Inflammatory macrophage treated with lipopolysaccharide for 1 hour (primary cell): Measurements from ENCODE around the gene ADCY2.

Experiments used
- DNase-seq, 2 donors: peaks; one replicate each; pipeline ENCODE4 v3.0.0-alpha.2; 2020 to 2022

Gene ADCY2

DNA sequence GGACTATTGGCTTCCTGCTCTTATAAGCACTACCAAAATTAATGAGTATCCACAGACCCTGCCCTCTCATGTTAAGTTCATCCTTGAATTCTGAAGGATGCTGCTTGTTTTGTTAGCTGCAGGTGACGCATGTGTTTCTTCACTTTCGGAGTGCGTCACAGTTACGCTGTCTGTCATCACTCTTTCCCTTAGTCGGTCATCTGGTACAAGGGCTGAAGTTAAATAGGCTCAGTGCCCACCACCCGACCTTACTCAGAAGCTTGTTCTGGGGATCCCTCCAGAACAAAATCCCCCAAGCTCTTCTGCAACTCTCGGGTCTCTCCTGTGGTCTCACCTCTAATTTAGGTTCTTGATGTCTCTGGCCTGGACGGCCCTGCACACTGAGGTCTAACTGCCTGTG lies 51.0 kb downstream of the ADCY2 start:
- DNase-seq = no peak

DNA sequence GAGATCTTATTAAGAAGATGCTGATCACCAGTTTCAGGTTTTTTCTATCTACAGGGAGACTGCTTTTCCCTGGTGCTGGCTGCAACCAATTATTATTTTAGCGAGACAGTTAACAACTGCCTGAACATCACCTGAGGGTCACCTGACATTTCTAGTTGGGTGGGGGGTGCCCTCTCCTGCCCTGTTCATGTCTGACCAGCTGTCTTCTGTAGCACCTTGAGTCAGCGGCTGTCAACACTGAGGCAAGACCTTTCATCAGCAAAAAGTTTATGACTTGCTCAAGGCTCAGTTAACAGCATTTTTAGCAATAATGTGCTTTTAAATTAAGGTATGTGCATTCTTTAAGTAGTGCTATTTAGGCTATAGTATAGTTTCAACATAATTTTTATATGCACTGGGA lies 58.0 kb downstream of the ADCY2 start:
- no peak for DNase-seq

DNA sequence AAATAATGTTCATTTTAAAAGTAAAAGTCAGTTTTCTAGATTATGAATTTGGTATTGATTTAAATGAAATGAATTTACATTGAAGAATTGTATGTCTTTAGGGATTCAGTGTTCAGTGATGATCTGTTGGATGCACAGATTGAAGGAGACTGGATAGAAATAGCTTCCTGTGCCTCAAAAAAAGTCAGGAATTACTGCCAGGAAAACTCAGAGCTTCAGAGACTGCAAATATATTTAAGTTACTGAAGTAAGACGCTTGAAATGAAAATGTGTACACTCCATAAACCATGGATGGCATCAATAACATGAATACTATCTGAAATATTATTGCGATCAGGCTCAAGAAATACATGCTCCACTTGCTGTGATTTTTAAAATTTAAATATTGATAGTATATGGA lies 60.3 kb downstream of the ADCY2 start:
- no peak for DNase-seq

DNA sequence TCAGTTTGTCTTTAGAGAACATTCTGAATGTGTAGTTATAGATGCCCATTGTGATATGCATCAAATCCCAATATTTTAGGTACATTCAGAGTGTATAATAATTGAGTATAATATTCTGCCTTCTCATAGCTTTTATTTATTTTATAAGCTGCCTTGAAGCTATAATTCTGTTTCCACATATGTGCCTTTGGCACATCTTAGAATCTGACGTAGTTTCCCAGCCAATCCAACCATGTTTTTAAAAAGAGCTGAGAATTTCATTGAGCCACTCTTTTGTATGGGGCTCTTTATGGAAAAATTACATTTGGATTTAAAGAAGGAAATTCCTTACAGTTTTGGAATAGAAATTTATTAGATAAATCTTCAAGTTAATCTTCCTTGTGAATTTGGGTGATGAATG lies 65.4 kb downstream of the ADCY2 start:
- no peak for DNase-seq

DNA sequence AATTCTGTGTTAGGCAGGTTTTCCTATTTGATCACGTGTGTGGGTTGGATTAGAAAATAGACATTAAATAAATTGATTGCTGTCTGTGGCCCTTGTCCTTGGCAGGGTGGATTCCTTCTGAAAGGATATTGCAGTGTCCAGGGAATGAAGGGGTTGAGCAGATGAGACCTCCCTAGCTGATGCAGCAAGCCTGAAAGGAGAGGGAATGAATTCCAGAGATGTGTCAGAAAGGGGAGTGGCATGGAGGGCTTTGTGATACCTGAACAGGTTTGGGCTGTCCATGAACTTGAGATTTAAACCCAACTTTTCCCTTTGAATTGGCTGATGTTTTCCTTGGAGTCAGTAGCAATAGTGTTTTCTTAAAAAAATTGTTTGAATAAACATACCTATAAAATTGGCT lies 66.8 kb downstream of the ADCY2 start:
- no peak for DNase-seq

DNA sequence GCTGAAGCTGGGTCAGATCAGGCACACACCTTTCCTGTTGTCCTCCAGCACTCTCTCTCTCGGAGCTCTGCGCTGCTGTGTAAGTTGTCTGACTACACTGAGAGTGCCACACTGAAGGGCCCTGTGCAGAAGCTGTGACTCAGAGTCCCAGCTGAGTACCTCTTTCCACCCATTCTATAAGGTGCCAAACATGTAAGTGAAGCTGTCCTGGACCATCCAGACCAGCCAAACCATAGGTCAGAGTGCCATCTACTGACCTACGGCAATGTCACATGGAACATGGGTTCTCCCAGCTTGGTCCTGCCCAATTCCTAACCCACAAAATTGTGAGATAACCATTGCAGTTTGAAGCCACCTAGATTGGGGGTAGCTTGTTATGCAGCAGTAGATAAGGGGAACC lies 68.2 kb downstream of the ADCY2 start:
- DNase-seq = no peak

DNA sequence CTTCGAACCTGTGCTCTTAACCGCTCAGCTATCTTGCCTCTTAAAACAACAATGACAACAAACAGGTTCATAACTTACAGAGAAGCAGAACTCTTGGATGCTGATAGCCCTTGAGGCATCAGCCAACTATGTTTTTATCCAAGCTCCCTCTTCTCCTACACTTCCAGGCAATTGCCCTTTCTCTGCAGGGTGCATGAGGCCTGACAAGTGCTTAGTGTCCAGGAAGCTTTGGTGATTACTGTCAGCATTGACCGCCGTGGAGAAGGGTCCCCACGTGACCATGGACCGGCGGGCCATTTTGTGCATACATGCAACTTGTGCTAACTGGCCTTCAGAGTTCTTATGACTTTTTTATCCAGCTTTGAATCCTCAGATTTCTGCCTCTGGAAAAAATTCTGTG lies 71.2 kb downstream of the ADCY2 start:
- no peak for DNase-seq

DNA sequence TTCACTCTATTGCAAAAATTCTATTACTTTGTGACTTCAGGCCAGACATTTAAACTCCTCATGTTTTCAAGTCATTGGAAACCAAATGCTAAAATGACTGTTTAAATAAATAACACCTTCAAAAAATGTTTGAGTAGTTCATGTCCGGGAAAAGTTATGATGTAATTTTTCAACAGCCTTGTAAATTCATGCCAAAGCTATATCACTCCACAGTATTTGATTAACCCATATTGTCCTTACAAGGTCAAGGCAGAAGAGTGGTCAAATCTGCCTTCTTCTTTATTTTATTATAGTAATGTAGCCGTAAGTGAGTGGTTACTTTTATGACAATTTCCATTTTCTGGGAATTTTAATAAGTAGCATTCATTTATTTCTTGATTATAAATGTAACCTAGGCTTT lies 72.8 kb downstream of the ADCY2 start:
- no peak for DNase-seq

DNA sequence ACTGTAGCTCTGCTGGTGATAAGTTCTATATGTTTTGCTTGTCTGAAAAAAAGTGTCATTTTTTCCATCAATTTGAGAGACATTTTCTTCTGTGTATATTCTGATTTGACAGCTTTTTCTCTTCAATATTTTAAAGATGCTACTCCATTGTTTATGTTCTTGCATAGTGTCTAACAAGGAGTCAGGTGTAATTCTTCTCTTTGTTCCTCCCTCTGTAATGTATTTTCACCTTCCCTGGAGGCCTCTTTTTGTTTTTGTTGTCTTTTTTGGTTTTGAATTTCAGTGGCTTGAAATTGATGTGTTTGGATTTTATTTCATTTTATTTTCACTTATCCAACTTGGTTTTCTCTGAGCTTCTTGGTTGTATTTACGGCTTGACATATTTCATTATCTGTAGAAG lies 75.8 kb downstream of the ADCY2 start:
- no peak for DNase-seq

DNA sequence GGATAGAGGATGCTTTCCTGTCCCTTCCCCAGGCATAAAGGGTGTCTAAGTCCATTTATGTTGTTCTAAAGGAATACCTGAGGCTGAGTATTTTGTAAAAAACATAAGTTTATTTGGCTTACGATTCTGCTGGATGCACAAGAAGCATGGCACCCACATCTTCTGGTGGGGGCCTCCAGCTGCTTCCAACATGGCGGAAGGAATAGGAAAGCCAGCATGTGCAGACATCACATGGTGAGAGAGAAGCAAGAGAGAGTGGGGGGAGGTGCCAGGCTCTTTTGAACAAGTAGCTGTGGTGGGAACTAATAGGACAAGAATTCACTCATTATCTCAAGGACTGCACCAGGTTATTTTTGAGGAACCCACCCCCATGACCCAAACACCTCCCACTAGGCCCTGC lies 77.2 kb downstream of the ADCY2 start:
- DNase-seq = no peak

DNA sequence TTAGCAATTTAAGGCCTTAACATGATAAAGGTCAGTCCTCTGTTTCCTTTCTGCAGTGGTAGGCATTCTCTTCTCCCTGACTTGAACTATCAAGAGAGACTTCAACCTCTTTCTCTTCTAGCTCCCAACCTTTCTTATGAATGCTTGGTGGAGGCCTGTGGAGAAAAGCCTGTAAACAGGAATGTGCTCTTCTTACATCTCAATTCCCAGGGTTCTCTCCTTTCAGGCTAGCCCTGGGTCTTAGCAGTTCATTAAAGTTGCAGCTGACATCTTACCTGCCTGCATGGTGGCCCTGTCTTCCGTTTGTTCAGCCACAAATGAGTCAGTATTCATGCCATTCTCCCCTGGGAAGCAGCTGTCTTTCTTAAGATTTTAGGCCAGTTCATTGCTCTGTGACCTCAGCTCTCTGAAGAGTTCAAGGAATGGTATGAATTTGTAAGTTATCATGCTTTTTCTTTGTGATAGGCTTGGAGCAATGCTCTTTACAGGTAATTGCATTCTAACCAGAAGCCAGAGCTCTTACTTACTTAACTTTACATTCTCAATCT lies 77.8 kb downstream of the ADCY2 start:
- DNase-seq = no peak

DNA sequence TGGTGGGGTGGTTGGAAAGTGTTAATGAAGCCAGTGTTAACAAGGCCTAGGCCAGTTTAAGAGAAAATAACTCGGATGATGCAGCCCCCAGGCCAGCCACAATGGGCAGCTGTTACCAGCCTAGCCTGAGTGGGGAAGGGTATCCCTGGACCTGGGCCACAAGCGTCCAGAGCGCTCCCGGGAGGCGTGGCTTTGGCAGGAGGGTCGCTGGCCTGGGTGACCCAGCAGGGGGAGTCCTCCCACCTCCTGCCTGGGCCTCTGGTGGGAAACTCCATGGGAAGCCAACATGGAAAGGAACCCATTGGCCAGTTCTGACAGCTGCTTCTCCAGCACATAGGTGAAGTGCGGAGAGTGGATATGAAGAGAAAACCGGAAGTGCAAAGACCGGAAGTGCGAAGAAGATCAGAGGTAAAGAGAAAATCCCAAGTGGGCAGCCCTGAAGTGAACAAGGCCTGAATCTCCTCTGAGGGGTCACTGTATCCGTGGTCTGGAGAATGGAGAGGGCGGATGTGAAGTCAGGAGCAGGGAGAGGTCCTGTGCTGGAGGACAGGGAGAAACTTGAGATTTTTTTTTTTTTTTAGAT lies 79.0 kb downstream of the ADCY2 start:
- DNase-seq = no peak

DNA sequence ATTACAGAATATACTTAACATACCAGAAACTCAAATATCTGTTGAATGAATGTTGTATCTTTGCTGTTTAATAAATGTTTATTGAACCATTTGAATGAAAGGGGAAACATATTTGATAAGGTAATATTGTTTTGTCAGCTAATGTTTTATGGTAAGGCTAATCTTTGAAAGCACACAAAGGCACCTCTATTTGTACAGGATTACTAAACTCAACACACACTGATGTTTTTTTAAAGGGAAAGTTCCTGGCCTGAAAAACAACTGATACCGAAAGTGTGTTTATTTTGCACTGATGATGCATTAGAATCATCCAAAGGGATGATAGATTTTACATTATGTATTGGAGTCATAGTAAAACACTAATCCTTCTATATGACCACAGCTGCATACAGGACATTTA lies 82.5 kb downstream of the ADCY2 start:
- no peak for DNase-seq

DNA sequence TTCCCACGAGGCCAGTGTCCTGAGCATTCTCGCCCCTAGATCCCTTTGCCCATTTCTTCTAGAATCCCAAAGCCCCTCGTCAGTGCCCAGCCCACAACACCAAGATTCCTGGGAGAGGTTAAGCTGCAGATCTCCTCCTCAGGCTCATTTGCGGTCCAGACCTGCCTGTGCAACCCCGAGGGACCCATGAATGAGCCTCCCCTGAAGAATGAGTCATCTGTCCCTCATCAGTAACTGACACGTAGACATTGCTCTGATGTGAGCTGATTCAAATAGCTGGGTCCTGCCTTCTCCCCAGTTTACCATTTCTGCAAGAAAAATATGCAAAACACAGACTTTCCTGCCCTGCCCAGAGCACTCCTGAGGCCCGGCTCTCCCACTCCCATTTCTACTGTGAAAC lies 92.8 kb downstream of the ADCY2 start:
- DNase-seq = no peak

DNA sequence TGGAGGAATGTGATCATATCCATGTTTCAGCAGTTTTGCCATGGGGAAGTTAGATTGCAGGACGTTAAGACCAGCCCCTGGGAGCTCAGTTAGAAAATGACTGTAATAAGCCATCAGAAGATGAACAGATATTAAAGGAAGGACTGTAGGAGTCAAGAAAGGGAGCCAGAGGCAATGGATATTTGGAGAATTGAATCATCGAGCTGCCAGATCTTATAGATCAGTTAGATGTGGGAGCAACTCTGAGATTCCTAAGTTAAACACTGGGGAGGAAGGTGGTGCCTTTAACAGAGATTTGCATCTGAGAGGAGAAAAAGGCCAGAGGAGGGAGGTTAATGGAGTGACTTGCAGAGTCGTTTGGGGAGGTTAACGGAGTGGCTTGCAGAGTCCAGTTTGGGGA lies 96.4 kb downstream of the ADCY2 start:
- no peak for DNase-seq

DNA sequence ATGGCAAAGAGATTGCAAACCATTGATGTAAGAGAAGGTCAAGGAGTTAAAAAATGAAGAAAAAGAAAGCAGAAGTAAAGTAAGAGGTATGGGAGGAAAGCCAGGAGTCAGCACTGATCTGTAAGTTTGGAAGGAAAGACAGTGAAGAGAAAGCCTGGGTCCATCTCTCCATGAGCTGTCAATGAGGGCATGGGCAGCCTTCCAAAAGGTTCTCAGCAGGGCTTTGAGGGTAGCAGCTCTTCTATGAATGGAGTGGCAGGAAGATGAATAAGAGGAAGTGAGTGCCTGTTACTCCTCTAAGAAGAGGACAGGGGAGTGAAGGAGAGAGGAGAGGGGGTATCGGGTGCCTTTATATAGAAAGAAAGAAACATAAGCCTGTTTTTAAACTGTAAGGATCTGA lies 97.1 kb downstream of the ADCY2 start:
- no peak for DNase-seq

DNA sequence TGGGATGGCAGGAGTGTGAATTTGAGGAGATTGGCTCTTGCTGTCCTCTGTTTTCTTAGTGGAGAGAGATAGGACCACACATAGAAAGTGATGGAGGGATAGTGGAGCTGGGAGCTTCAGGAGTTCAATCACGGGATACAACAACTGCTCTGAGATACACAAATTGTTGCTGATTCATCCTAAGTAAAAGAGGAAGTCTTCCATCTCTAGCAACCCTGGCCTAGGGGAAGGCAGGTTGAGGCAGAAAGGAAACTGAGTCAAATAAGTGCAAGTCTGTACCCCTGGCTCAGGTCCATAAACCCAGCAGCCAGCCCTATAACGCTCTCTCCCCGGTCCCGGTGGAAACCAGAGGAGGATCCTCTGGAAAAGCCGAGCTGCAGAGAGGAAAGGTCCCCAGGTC lies 97.7 kb downstream of the ADCY2 start:
- DNase-seq = no peak

DNA sequence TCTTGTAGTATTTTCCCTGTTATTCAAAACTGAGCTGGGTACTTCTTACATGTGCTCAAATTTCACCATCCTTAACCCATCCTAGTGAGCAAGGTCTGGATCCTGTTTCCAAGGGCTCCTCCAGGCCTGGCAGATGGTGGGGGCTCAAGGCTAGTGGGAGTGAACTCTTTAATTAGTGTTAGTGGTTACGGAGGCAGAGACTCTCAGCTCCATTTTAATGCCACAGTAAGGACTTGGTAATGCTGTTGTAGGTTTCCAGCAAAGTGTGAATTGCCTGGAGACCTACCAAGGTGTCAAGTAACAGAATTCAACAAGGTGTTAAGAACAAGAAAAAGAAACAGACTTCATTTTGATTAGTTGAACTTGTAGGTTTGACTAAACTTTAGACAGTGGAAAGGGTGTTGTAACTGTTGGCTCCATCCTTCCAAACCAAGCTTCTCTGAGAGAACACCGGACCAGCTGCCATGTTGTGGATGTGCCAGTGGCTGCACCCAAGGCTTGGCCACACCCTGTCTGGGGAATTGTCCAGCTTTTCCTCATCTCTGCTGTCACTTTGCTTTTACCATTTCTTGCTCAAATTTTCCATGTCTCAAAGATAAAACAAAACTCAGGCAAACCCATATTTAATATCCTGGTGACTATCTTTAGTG lies 98.7 kb downstream of the ADCY2 start:
- no peak for DNase-seq

DNA sequence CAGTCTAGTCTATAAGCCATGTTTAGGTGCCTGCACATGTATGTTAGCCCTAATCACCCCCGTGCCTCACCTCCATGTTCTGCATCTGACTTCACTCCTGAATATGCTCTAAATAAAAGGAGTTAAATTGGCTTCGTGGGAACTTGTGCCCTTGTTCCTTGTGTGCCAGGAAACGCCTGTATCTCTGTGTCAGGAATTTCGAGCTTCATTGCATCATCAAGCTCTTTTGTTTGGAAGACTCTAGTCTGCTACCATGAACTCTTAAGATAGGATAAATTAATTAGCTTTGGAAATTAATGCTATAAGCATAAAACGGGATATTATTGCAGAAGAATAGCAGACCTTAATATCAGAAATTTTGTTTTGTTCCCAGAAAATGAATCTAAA lies 99.2 kb downstream of the ADCY2 start:
- DNase-seq = no peak

DNA sequence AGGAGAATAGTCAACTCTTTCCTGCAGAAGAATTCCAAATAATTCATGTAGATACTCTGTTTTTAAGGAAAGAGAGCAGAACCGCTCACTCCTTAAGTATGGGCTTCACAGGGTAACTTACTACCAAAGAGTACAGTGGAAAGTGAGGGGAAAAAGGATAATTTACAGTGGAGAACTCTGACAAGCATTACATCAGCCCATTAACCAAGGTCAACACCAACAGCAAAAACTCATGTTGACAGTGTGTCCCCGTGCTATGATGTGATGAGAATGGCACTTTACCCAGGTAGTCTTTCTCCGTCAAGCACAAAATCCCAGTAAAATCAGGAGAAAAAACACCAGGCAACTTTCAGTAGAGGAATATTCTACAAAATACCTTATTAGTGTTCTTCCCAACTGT lies 104.3 kb downstream of the ADCY2 start:
- DNase-seq = no peak

DNA sequence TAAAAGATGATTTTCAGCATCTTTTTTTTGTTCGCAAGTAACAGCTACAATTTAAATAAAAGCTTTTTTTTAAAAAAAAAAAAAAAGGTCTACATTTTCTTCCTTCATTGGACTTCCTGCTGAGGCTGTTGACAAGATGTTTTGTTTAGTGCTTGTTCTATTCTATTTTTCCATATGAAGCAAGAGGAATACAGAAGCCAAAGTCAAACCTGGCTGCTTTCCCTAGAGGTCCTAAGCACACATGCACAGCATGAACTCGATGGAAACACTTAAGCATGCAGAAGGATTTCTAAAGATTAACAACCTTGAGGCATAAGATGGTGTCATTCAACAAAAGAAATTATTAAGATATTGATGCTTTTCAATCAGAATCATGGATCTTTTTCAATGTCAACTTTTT lies 105.1 kb downstream of the ADCY2 start:
- DNase-seq = no peak

DNA sequence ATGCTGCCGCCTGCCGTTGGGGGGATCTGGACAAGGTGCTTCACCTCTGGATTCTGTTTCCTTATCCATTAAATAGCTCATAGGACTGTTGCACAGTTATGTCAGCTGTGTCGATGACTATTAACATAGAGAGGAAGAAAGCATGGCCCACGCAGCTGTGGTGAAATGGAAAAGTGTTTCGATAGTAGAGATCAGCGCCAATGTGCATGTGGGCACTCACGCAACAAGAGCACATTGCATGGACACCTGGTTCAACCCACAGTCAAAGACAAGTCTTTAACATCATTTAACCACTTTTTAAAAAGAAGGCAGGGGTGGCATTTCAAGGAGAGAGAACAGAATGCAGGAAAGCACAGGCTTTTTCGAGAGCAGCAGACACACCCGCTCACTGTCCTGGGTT lies 107.6 kb downstream of the ADCY2 start:
- DNase-seq = no peak

DNA sequence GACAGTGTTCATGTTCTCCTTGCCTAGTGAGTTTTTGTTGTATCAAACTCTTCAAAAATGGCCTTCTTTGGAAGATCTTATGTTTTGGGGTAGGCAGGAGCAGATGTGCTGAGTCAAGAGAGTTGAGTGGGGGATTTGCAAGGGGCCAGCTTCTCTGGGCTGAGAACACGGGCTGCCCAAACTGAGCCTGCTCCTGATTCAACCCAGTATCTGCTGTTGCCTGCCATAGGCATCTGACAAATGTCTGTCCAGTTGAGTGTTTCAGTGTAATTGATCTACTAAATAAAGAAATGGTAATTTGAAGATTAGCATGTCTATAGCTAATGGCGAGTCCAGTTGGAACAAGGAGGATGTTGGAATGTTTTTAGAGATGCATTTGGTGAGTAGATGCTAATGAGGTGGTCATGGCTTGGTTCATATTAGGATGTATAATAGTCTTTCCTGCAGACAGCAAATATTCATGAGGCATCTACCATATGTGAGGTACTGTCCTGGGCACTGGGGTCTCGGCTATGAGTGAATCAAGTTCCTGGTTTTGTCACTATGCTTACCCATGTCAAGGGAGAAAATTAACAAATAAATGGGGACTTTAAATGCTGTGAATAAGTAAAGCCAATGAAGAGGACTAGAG lies 119.5 kb downstream of the ADCY2 start:
- DNase-seq = no peak

DNA sequence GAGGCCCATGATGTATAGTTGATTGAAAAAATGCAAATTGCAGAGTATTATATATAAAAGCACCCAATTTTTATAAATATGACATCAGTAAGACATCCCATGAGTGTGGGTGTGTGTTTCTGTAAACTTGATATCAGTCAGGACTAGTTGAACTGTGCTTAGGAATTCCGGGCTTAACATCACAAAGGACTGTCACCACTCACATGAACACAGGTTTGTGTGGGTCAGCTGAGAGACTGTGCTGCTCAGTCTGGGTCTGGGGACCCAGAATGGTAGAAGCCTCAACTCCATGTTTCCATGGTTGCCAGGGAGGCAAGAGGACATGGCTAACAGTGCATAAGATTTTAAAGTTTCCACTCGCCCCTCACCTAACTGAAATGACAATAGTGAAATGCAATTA lies 120.3 kb downstream of the ADCY2 start:
- no peak for DNase-seq

DNA sequence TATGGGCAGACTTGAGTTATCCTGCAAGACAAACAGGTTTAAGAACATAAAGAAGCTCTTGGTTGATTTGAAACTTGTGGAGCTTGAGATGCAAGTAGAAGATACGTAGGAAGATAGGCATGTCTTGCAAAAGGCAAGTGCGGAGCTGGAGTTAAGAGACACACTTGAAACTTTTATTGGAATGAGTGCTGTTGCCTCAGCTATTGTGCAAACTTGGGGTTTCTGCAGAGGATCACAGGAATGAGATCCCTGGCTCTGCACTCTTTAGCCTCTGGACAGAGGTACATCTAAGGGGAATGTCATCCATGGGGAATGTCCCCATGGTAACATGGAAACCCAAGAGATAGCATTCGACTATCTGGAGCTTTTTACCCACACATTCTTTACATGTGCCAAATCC lies 121.1 kb downstream of the ADCY2 start:
- no peak for DNase-seq
